ENCODE measurements around the gene LTB4R2. TPM values are rescaled to one million over a fixed set of nuclear protein-coding genes. Genes with fewer than 3 reads are reported as not detected.
A peak's percentile ranks its signal among the peaks of the same experiment; 100 is the strongest.

LTB4R2 gene
- total and polyA plus RNA-seq, 7 experiments from 2014 or later = 2.1 to 26.8 (median 14.1) TPM

DNA sequence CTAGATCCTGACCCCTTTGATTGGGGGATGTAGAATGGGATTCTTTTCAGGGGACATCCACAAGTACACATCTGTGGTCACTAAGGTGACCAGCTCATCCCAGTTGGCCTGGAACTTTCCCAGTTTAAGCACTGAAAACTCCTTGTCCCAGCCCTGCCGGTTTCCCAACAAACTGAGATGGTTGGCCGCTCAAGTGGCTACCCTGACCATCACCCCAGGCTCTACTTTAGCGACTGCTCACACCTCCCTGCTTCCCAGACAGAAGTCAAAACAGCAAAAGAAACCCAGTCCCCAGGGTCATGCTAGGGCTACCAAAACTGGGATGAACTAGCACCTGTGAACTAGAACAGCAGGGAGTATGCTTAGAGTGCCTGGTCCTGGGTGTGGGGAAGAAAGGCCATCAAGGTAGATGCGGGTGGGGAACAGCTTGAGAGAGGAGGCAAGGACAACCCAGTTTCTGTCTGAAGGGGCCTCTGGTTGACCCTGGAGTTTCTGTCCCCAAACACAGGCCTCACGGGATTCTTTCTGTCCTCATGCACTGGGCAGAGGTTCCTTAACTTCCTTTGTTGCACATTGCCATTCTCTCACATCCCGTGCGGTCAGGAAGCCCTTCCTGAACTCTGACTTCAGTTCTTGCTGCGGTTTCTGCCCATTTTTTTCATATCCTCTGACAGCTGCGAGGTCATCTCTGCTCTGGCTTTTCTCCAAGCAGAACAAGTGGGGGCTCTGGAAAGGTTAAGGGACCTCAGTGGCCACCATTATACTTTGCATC is 3.0 kb downstream of the LTB4R2 start:
- intact Hi-C loops (cut with micrococcal nuclease) = loop anchor here in 1 of 2 donors (1.0 to 5.0 kb wide), 4 partner anchors 20 to 360 kb away; partner anchors contain the start of genes DHRS4 and RABGGTA
- Mint-ChIP-seq H3K4me3 (peak overlapping the region; percentile 77 to 91 (median 85)), H3K4me1 (peaks cover 63 to 79% (median 69%) of the 10 kb centered on the region in 7 donors), H3K9me3 (no peaks in the 10 kb centered on the region), H3K27me3 (no peaks in the 10 kb centered on the region), H3K27ac (peak overlapping the region; percentile 81 to 96 (median 88)), H3K36me3 (peaks cover 0 to 36% (median 3%) of the 10 kb centered on the region in 5 donors)
- ChIA-PET CTCF (interaction anchor here (0.8 to 5.3 kb wide), 7 partner anchors 7 to 106 kb away, joined by 3 to 34 read pairs (median 3); partner anchors contain the start of gene MDP1), POLR2A (interaction anchor here (0.8 to 8.8 kb wide), 8 partner anchors 13 to 118 kb away, joined by 3 to 79 read pairs (median 23); partner anchors contain the start of genes ADCY4, CBLN3, CHMP4A and DHRS1)
- DNase-seq (peak in 3 of 9 donors; percentile 37 to 49 (median 44)), ATAC-seq (peak; percentile 16)
- Histone ChIP-seq H3K27me3 (ENCODE audit: control insufficient read depth in 2 of 2, insufficient read depth in 2 of 2, low read length in 2 of 2) (no peaks in the 10 kb centered on the region), H3K36me3 (ENCODE audit: control insufficient read depth in 2 of 3, insufficient read depth in 3 of 3, low read length in 3 of 3) (no peaks in the 10 kb centered on the region), H3K4me1 (ENCODE audit: control insufficient read depth in 2 of 2, insufficient read depth in 2 of 2, low read length in 2 of 2) (peaks cover 58 to 63% of the 10 kb centered on the region in 2 donors), H3K4me3 (ENCODE audit: low read length) (peak overlapping the region; percentile 43), H3K9me3 (ENCODE audit: control insufficient read depth in 2 of 3, low read length in 3 of 3) (no peaks in the 10 kb centered on the region), H3K27ac (ENCODE audit: low read depth, low read length) (peak overlapping the region; percentile 76)

DNA sequence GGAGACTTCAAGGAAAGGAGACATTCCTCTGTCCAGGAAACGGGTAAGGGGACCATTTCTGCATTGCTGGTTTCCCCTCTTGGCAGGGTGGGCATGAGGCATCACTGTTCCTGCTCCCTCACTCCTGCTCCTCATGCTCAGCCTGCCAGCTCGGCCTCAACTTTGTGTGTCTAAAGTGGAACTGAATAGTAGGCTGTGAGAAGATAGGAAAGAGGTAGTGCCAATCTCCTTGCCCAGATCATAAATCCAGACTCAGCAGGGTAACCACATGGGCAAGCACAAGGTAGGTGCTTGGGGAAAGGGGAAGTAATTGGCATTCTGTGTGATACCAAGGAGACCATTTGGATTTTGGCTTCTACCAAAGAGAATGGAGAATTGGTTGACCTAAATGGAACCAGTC is 4.0 kb downstream of the LTB4R2 start:
- Mint-ChIP-seq H3K27ac (peak overlapping the region; percentile 31 to 92 (median 88)), H3K27me3 (no peaks in the 10 kb centered on the region), H3K36me3 (peaks cover 0 to 33% (median 0%) of the 10 kb centered on the region in 5 donors), H3K9me3 (no peaks in the 10 kb centered on the region), H3K4me3 (peak overlapping the region; percentile 63 to 91 (median 82)), H3K4me1 (peaks cover 55 to 71% (median 62%) of the 10 kb centered on the region in 7 donors)
- ATAC-seq = no peak
- no peaks in the 10 kb centered on the region for H3K36me3 ChIP-seq (ENCODE audit: control insufficient read depth in 2 of 3, insufficient read depth in 3 of 3, low read length in 3 of 3)
- intact Hi-C loops (cut with micrococcal nuclease) = loop anchor here in 1 of 2 donors (1.0 to 5.0 kb wide), 4 partner anchors 19 to 361 kb away; partner anchors contain the start of genes DHRS4 and RABGGTA
- no peaks in the 10 kb centered on the region for H3K9me3 ChIP-seq (ENCODE audit: control insufficient read depth in 2 of 3, low read length in 3 of 3)
- POLR2A ChIA-PET = interaction anchor here (0.6 to 8.8 kb wide), 7 partner anchors 10 to 166 kb away, joined by 3 to 79 read pairs (median 19); partner anchors contain the start of genes ADCY4, CBLN3, DHRS1 and KHNYN
- CTCF ChIA-PET = interaction anchor here (0.8 to 1.5 kb wide), 3 partner anchors 8 to 18 kb away, joined by 3 to 5 read pairs (median 5); no protein-coding TSS in a partner anchor
- no peaks in the 10 kb centered on the region for H3K27me3 ChIP-seq (ENCODE audit: control insufficient read depth in 2 of 2, insufficient read depth in 2 of 2, low read length in 2 of 2)
- H3K27ac ChIP-seq (ENCODE audit: low read depth, low read length) = no peak overlapping the region
- H3K4me3 ChIP-seq (ENCODE audit: low read length) = no peak overlapping the region
- peaks cover 53 to 55% of the 10 kb centered on the region in 2 donors for H3K4me1 ChIP-seq (ENCODE audit: control insufficient read depth in 2 of 2, insufficient read depth in 2 of 2, low read length in 2 of 2)
- no peak for DNase-seq

DNA sequence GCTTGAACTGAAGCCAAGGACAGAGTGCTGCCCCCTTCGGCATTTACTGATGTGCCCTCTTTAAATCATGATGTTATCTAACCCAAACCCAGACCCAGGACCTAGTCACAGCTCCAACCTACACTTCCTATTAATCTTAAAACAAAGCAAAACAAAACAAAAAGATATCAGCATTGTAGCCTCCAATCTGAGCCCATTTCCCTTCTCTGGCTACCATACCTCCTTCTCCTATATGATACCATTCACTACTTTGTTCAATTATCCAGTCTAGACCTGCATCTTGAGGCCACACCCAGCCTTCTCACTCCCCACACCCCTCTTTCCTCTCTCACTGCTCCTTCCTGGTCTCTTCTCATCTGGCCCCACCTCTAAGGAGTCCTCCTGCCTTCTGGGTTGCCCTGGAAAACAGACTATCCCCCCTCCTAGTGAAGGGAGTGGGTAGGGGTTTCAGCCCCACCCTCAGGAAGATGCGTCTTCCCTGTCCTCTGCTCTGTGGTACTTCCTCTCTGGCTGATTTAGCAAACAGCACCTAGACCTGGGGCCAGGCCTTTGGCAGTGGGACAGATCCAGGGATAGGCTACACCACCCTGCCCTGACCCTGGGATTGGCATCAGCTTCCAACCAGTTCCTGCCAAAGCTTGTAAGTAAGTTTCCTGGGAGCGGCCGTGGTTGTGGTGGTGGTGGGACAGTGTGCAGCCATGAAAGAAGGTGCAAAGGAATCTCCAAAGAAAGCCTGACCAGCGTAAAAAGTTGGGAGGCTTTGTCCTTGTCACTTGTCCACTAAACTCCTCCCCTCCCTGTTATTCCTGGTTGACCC is 4.6 kb downstream of the LTB4R2 start:
- no peaks in the 10 kb centered on the region for H3K27me3 ChIP-seq (ENCODE audit: control insufficient read depth in 2 of 2, insufficient read depth in 2 of 2, low read length in 2 of 2)
- no peaks in the 10 kb centered on the region for H3K36me3 ChIP-seq (ENCODE audit: control insufficient read depth in 2 of 3, insufficient read depth in 3 of 3, low read length in 3 of 3)
- H3K27ac ChIP-seq (ENCODE audit: low read depth, low read length) = no peak overlapping the region
- H3K9me3 ChIP-seq (ENCODE audit: control insufficient read depth in 2 of 3, low read length in 3 of 3) = no peaks in the 10 kb centered on the region
- peak overlapping the region; percentile 53 to 89 (median 86) for H3K27ac Mint-ChIP-seq
- peaks cover 0 to 29% (median 0%) of the 10 kb centered on the region in 5 donors for H3K36me3 Mint-ChIP-seq
- H3K4me1 Mint-ChIP-seq = peaks cover 48 to 64% (median 59%) of the 10 kb centered on the region in 7 donors
- DNase-seq (no peak), ATAC-seq (no peak)
- intact Hi-C loops (cut with micrococcal nuclease) = loop anchor here in 1 of 2 donors (5.0 kb wide), 1 partner anchor 42 kb away; the partner anchor contains the start of gene RABGGTA
- peaks cover 0 to 3% (median 0%) of the 10 kb centered on the region in 5 donors for H3K27me3 Mint-ChIP-seq
- H3K4me3 ChIP-seq (ENCODE audit: low read length) = no peak overlapping the region
- no peaks in the 10 kb centered on the region for H3K9me3 Mint-ChIP-seq
- peaks cover 47 to 50% of the 10 kb centered on the region in 2 donors for H3K4me1 ChIP-seq (ENCODE audit: control insufficient read depth in 2 of 2, insufficient read depth in 2 of 2, low read length in 2 of 2)
- ChIA-PET CTCF (interaction anchor here (0.6 to 1.5 kb wide), 3 partner anchors 10 to 198 kb away, joined by 3 to 5 read pairs (median 5); no protein-coding TSS in a partner anchor), POLR2A (interaction anchor here (0.6 to 8.8 kb wide), 7 partner anchors 9 to 122 kb away, joined by 3 to 79 read pairs (median 19); partner anchors contain the start of genes ADCY4, CBLN3, DHRS1 and KHNYN)
- peak overlapping the region; percentile 46 to 91 (median 82) for H3K4me3 Mint-ChIP-seq

DNA sequence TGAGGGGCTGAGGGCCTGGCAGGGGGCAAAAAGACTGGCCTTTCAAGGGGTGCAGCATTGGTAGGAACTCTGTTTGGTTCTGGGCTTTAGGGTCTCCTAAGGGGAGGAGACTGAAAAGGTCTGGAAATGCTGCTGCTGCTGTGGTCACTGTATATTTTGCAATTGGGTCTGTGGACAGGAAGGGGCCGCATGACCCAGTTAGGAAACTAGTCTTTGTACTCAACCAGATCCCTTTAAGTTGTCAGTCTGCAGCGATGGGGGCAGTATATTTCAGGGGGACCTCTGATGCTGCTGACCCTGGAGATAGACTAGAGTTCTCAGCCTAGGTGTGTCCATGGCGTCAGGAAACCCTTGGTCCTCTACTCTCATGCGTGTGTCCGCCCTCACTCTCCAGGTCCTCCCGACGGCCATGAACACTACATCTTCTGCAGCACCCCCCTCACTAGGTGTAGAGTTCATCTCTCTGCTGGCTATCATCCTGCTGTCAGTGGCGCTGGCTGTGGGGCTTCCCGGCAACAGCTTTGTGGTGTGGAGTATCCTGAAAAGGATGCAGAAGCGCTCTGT is 5.4 kb downstream of the LTB4R2 start:
- Histone ChIP-seq H3K27me3 (ENCODE audit: control insufficient read depth in 2 of 2, insufficient read depth in 2 of 2, low read length in 2 of 2) (no peaks in the 10 kb centered on the region), H3K27ac (ENCODE audit: low read depth, low read length) (no peak overlapping the region), H3K36me3 (ENCODE audit: control insufficient read depth in 2 of 3, insufficient read depth in 3 of 3, low read length in 3 of 3) (no peaks in the 10 kb centered on the region), H3K4me3 (ENCODE audit: low read length) (no peak overlapping the region), H3K4me1 (ENCODE audit: control insufficient read depth in 2 of 2, insufficient read depth in 2 of 2, low read length in 2 of 2) (peaks cover 39 to 42% of the 10 kb centered on the region in 2 donors), H3K9me3 (ENCODE audit: control insufficient read depth in 2 of 3, low read length in 3 of 3) (no peaks in the 10 kb centered on the region)
- peaks cover 47 to 58% (median 52%) of the 10 kb centered on the region in 7 donors for H3K4me1 Mint-ChIP-seq
- peaks cover 0 to 11% (median 0%) of the 10 kb centered on the region in 5 donors for H3K27me3 Mint-ChIP-seq
- CTCF ChIA-PET = no interaction called here
- ATAC-seq = no peak
- intact Hi-C loops (cut with micrococcal nuclease) = no loop called here
- H3K36me3 Mint-ChIP-seq = peaks cover 0 to 28% (median 0%) of the 10 kb centered on the region in 5 donors
- H3K9me3 Mint-ChIP-seq = no peaks in the 10 kb centered on the region
- peak overlapping the region in 3 of 9 donors; percentile 10 to 72 (median 56) for H3K27ac Mint-ChIP-seq
- no peak for DNase-seq
- POLR2A ChIA-PET = interaction anchor here (1.0 to 1.1 kb wide), 2 partner anchors 13 to 120 kb away, joined by 3 read pairs; no protein-coding TSS in a partner anchor
- H3K4me3 Mint-ChIP-seq = peak overlapping the region in 9 of 10 donors; percentile 10 to 85 (median 54)

DNA sequence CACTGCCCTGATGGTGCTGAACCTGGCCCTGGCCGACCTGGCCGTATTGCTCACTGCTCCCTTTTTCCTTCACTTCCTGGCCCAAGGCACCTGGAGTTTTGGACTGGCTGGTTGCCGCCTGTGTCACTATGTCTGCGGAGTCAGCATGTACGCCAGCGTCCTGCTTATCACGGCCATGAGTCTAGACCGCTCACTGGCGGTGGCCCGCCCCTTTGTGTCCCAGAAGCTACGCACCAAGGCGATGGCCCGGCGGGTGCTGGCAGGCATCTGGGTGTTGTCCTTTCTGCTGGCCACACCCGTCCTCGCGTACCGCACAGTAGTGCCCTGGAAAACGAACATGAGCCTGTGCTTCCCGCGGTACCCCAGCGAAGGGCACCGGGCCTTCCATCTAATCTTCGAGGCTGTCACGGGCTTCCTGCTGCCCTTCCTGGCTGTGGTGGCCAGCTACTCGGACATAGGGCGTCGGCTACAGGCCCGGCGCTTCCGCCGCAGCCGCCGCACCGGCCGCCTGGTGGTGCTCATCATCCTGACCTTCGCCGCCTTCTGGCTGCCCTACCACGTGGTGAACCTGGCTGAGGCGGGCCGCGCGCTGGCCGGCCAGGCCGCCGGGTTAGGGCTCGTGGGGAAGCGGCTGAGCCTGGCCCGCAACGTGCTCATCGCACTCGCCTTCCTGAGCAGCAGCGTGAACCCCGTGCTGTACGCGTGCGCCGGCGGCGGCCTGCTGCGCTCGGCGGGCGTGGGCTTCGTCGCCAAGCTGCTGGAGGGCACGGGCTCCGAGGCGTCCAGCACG is 6.1 kb downstream of the LTB4R2 start:
- H3K27me3 ChIP-seq (ENCODE audit: control insufficient read depth in 2 of 2, insufficient read depth in 2 of 2, low read length in 2 of 2) = no peaks in the 10 kb centered on the region
- H3K4me1 ChIP-seq (ENCODE audit: control insufficient read depth in 2 of 2, insufficient read depth in 2 of 2, low read length in 2 of 2) = peaks cover 38 to 40% of the 10 kb centered on the region in 2 donors
- H3K4me3 ChIP-seq (ENCODE audit: low read length) = no peak overlapping the region
- H3K9me3 Mint-ChIP-seq = no peaks in the 10 kb centered on the region
- peak overlapping the region in 3 of 9 donors; percentile 10 to 56 (median 41) for H3K27ac Mint-ChIP-seq
- POLR2A ChIA-PET = interaction anchor here (0.7 to 1.1 kb wide), 2 partner anchors 11 to 120 kb away, joined by 3 read pairs; no protein-coding TSS in a partner anchor
- H3K27ac ChIP-seq (ENCODE audit: low read depth, low read length) = no peak overlapping the region
- DNase-seq (no peak), ATAC-seq (no peak)
- intact Hi-C loops (cut with micrococcal nuclease) = no loop called here
- no peaks in the 10 kb centered on the region for H3K36me3 ChIP-seq (ENCODE audit: control insufficient read depth in 2 of 3, insufficient read depth in 3 of 3, low read length in 3 of 3)
- H3K36me3 Mint-ChIP-seq = peaks cover 0 to 28% (median 0%) of the 10 kb centered on the region in 5 donors
- peaks cover 0 to 11% (median 0%) of the 10 kb centered on the region in 5 donors for H3K27me3 Mint-ChIP-seq
- no peaks in the 10 kb centered on the region for H3K9me3 ChIP-seq (ENCODE audit: control insufficient read depth in 2 of 3, low read length in 3 of 3)
- H3K4me1 Mint-ChIP-seq = peaks cover 45 to 56% (median 49%) of the 10 kb centered on the region in 7 donors
- CTCF ChIA-PET = no interaction called here
- H3K4me3 Mint-ChIP-seq = peak overlapping the region in 4 of 10 donors; percentile 39 to 85 (median 66)
